Measurements from ENCODE around the gene CNTNAP5.
A peak's percentile ranks its signal among the peaks of the same experiment; 100 is the strongest.
"Not testable (repeated sequence)": the region's sequence is repeated elsewhere in the genome, so short reads cannot be mapped to it uniquely, and the experiment has no call there.

CNTNAP5 gene

GRCh38 chr2:124323321-124323720 lies 298.2 kb downstream of the CNTNAP5 start:
- peak; percentile 42 for DNase-seq (ENCODE audit: low spot score)

GRCh38 chr2:124325667-124326440 lies 300.8 kb downstream of the CNTNAP5 start:
- no peak for DNase-seq (ENCODE audit: low spot score)

DNA sequence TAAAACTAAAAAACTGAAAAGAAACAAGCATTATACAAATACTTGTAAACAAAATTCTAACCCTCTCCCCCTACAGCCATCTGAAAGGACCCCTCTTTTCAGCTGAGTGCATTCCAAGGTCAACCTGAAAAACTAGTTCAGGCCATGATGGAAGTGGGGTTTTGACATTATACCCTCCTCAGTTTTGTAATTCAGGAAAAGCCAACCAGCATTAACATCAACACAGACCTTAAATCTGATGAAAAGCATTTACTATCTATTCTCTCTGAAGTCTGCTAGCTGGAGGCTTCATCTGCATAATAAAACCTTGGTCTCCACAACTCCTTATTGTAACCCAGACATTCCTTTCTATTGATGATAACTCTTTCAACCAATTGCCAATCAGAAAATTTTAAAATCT lies 302.2 kb downstream of the CNTNAP5 start:
- DNase-seq (ENCODE audit: low spot score) = no peak

DNA sequence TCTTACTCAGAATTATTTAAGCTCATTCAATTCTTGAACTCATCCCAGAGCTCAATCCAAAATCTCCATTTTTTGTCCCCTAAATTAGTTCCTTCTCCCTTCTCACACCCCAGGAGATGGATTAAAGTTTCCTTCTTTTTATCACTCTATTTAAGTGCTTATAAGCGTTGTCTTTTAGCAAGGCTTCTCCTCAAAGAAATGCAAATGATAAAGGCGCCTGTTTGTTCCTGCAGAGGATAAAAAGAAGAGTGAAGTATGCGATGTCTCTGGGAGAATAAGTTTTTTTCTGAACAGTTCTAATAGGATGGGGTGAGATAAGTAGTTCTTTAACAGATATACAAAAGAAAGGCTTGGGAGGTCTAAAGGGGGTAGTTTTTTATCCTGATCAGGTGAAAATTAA lies 303.3 kb downstream of the CNTNAP5 start:
- no peak for DNase-seq (ENCODE audit: low spot score)

- no peak for DNase-seq (ENCODE audit: low spot score)
Observed at GRCh38 chr2:124333784-124334183, 308.7 kb downstream of the CNTNAP5 start.

DNA sequence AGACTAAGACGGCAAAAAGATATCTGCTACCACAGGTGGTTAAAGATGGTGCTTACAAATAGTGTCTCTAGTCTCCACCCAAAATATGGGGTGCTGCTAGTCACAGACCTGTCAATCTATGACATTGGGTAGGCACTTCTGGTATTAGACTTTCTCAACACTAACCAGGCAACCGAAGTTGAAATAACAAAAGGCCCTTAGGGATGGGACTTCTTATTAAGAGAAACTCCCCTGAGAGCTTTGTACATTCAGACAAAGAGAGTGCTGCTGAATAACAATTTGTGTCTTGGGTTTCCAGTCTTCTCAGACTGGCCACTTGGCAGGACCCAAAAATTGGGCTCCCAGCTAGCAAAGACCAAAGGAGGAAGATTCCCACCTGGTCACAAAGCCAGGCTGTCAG lies 310.0 kb downstream of the CNTNAP5 start:
- no peak for DNase-seq (ENCODE audit: low spot score)

DNA sequence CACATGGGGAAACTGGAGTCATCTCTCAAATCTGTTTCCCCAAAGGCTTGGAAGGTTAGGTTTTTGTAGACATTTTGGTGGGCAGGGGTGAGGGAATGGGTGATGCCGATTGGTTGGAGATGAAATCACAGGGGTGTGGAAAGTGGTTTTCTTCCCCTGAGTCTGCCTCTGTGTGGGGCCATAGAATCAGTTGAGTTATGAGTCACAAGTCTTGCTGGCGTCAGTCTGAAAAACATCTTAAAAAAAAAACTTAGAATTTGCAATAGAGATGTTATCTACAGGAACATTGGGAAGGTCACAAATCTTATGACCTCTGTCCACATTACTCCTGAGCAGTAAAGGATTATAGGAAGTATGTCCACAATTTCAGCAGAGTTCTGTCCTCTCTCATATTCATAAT lies 314.6 kb downstream of the CNTNAP5 start:
- DNase-seq (ENCODE audit: low spot score) = no peak

GRCh38 chr2:124343827-124344498 lies 318.9 kb downstream of the CNTNAP5 start:
- DNase-seq (ENCODE audit: low spot score) = no peak

DNA sequence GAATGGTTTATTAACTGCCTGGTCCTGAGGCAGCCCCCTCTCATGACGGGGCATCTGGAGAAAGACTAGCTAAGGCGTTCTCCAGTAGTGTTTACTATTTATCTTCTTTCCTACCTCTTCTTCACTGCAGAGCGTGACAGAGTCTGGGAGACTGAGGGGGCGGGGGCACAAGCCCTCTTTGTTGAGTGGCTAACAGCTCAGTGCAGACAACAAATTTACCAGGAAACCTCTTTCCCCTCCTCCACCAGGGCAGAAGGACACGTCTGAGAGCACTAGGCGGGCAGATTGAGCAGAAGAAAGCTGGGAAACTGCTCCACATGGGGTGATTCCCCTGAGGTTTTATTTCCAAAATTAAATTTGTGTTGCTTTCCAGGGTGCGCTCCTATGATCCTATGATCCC lies 322.1 kb downstream of the CNTNAP5 start:
- DNase-seq (ENCODE audit: low spot score) = no peak

- DNase-seq (ENCODE audit: low spot score) = no peak
Observed at GRCh38 chr2:124353656-124354055, 328.6 kb downstream of the CNTNAP5 start.

GRCh38 chr2:124354466-124354865 lies 329.4 kb downstream of the CNTNAP5 start:
- DNase-seq (ENCODE audit: low spot score) = no peak

- not testable (repeated sequence) for DNase-seq (ENCODE audit: low spot score)
Observed at GRCh38 chr2:124361966-124362365, 336.9 kb downstream of the CNTNAP5 start.

- DNase-seq (ENCODE audit: low spot score) = no peak
Observed at GRCh38 chr2:124369181-124369580, 344.1 kb downstream of the CNTNAP5 start.

DNA sequence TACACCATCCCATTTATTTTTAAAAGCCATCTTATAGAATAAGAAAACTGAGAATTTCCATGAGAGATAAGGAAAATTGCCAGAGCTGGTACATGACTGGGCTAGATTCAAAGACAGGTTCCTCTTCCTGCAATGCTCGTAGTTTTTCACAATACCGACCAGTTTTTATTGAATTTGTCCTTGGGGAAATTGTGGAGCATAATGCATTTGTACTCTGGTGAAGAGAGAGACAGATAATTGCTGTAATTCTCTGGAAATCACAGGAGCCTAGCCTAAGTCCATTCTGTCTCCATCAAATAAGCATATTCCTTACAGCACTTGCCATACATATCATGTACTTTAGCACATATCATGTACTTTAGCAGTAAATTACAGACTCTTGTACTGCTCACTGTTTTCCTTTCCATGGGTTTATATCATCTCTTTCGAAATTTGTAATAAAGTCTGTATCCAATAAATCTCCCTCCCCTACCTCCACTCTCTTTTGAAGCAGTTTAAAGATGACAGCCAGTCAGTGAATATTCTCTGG lies 355.2 kb downstream of the CNTNAP5 start:
- no peak for DNase-seq (ENCODE audit: low spot score)

GRCh38 chr2:124382067-124382618 lies 357.1 kb downstream of the CNTNAP5 start:
- peak; percentile 69 for DNase-seq (ENCODE audit: low spot score)

DNA sequence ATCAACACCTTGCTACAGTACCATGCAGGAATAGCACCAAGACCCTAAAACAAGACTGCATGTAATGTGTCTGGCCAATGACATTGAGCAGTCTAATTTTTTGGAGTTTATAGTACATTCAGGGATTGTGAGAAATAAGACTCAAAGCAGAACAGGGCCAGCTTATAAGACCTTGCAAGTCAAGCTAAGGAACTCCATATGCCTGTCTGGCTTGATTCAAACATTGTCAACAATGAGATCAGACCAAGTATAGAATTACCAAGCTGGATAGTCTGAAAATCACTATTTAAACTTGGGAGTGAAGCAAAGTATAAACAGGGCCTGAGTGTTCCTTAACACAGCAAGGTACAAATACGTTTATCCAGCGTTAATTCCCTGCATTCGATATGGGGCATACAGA lies 370.9 kb downstream of the CNTNAP5 start:
- DNase-seq (ENCODE audit: low spot score) = no peak

GRCh38 chr2:124402274-124402673 lies 377.2 kb downstream of the CNTNAP5 start:
- no peak for DNase-seq (ENCODE audit: low spot score)

DNA sequence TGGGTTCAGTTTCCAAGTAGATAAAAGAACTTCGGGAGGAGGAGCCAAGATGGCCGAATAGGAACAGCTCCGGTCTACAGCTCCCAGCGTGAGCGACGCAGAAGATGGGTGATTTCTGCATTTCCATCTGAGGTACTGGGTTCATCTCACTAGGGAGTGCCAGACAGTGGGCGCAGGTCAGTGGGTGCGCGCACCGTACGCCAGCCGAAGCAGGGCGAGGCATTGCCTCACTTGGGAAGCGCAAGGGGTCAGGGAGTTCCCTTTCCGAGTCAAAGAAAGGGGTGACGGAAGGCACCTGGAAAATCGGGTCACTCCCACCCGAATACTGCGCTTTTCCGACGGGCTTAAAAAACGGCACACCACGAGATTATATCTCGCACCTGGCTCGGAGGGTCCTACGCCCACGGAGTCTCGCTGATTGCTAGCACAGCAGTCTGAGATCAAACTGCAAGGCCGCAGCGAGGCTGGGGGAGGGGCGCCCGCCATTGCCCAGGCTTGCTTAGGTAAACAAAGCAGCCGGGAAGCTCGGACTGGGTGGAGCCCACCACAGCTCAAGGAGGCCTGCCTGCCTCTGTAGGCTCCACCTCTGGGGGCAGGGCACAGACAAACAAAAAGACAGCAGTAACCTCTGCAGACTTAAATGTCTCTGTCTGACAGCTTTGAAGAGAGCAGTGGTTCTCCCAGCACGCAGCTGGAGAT lies 382.9 kb downstream of the CNTNAP5 start:
- DNase-seq (ENCODE audit: low spot score) = not testable (repeated sequence)

DNA sequence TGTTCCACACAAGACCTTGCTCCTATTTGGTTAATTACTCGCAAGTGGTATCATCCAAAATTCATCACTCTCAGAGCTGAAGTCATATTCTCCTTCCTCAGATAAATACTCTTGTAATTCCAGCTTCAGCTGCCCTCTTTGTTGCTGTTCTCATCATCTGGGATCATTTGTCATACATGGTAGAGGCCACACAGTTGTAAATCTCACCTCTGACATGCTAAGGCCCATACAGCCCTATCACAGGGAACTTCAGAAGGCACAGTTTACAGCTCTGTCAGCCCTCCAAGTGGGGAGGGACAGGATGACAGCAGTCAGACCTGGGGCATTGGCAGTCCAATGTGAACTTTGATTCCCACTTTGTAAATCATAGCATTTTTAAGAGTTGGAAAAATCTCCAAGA lies 399.0 kb downstream of the CNTNAP5 start:
- no peak for DNase-seq (ENCODE audit: low spot score)

DNA sequence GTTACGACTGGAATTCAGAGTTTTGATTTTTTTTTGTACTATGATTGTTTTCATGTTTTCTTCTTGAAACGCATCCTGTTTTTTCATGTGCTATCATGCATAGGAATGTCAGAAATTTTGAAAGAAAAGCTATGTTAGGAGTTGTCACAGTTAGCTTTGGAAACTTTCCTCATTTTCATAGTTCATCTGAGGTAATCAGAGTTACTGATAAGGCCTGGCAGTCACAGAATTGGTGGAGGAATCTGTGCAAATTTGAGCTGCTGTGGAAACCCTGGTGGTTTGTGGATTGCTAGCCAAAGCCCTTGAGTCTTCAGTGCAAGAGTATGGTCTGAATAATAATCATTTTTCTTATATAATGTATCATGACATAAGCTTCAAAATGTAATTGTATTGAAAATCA lies 401.0 kb downstream of the CNTNAP5 start:
- DNase-seq (ENCODE audit: low spot score) = no peak

DNA sequence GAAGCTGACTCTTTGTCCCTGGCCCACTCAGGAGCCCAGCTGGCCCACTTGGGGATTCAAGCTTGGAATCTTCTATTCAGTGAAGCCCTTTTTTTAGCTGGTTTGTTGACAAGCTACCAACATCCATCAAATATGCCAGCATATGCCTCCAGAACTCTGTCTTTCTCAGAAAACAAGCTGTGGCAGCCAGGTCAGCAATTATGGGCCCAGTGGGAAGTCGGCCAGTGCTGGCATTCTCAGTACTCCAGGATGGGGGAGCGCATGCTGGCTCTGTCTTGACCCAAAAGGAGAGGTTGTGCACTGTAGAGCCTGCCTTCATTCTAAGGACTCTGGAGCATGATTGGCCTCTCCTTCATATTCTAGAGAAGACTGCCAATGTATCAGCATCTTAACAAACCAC lies 401.5 kb downstream of the CNTNAP5 start:
- peak; percentile 19 for DNase-seq (ENCODE audit: low spot score)

DNA sequence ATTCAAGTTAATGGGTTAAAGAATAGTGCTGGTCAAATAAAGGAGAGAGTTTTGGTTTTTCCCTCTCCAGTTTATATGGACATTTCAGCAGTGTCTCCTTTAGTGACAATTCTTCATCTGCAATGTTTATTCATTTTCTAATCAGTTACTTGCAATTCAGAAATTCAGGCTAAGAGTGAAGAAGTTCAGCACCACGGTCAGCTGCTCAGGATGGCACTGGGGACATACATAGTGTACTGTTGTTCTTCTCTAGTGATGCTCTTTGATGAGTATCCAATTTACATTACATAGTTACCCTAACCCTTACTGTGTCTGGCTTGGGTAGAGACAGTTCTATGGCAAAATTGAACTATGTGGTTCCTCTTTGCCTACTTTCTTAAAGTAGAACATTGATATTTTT lies 412.7 kb downstream of the CNTNAP5 start:
- no peak for DNase-seq (ENCODE audit: low spot score)

DNA sequence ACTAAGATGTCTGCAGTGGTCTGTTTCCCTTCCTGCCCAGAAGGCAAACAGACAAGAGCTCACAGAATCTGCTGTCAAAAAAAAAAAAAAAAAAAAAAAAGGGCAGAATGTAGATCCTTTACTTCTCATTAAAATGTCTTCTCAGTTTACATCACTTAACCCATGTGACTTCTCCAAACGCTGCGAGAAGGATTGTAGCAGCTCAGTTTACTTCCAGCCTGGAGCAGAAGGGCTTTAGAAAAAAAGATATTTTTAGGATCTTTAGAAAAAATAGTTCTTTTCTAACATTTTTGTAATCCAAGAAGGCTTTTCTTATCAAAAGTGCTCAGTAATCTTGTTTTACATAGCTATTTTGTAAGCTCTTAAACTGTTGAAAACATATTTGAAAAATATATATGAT lies 425.4 kb downstream of the CNTNAP5 start:
- DNase-seq (ENCODE audit: low spot score) = no peak

All from putamen (tissue), 1 donor.